GM18909 (cell line): ENCODE measurements around the gene RAP1GAP2.

Source experiments
- ATAC-seq: cut with Tn5 transposase; IDR thresholded peaks from one replicate; pipeline ENCODE4 v1.9.1; 2021; ENCODE audit warnings: mild to moderate bottlenecking; ENCODE audit not compliant: unreplicated experiment, poor library complexity

RAP1GAP2 gene

DNA sequence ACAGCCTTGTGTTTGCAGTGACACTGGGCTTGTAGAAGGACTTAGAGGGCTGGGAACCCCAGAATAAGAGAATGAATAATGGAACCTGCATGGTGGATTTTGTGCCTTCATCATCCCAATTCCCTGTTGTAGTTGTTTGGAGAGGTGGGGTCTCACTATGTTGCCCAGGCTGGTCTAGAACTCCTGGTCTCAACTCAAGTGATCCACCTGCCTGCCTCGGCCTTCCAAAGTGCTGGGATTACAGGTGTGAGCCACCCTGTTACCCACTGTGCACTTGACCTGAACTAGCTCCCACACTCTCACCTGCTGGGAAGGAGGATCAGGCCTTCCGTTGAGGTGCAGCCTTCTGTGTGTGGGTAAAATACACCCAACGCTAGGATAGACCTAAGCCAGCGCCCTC lies 55.4 kb downstream of the RAP1GAP2 start:
- no peak for ATAC-seq

DNA sequence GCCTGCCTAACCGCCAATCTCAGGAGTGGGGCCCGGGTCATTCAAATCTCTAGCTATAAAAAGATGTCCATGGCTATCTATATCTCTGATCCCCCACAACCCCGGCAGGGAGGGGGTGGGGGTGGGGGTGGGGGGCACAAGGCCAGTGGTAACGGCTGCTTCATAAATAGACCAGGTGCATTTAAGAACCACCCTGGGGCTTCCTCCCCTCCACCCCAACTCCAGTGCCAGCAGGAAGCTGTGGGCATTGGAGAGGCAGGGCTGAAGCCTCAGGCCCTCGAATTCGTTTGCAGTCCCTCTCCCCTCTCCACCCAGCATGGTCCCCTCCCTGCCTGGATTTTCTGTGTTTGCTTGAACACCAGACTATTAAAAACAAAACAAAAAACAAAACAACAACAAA lies 56.0 kb downstream of the RAP1GAP2 start:
- ATAC-seq = no peak

DNA sequence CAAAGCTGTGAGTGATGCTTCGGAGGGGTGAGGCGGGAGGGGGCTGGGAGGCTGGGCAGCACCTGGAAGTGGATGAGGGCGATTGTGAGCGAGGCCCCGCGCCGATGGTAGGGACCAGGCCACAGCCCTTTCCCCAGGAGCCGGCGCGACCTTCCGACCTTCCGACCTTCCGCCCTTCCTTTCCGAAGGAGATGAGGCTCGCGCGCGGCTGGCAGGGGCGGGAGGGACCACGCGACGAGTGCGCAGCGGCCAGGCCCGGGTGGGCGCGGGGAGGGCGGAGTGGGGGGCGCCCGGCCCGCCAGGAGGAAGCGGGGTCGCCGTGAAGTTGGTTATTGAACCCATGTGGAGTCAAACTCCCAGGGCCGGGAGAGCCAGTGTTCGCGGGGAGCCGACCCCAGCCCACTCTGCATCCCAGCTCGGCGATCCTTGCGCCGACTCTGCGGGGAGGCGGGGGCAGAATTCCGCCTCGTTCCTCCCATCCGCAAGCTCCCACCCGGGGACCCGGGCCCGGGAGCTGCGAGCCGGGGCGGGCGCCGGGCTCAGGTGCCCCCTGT lies 56.6 kb downstream of the RAP1GAP2 start:
- ATAC-seq = no peak

DNA sequence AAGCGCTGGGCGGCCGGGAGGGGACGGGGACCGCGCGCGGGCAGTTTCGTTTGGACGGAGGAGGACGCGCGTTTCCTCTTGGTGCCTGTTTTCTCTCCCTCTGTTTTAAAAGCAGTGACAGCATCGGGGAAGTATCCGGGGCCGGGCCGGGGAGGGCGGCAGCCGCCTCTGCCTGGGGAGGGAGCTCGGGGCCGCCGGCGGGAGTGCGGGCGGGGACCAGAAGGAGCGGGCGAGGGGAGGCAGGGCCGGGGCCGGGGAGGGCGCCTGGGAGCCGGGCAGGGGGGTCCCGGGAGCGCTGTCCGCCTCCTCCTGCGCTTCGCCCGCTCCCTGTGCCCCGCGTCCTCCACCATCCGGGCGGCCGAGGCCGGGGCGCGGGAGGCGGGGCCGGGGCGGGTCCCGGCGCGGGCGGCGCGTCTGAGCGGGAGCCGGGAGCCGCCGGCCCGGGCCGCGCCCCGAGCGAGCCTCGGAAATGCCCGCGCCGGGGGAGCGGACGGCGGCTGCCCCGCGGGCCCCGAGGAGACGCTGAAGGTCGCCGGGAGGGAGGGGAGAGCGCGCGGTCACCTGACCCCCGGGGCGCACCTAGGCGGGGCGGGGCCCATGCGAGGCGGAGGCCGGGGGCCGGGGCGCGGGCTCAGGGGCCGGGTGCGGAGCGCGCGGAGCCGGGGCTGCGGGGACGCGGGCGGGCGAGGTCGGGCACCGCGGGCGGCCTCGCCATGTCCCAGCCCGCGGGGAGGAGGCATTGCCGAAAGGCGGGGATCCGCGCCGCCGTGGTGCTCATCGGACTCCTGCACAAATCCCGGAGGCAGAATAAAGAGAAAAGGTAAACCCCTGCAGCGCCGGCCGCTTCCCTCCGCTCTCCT lies 57.3 kb downstream of the RAP1GAP2 start:
- no peak for ATAC-seq

DNA sequence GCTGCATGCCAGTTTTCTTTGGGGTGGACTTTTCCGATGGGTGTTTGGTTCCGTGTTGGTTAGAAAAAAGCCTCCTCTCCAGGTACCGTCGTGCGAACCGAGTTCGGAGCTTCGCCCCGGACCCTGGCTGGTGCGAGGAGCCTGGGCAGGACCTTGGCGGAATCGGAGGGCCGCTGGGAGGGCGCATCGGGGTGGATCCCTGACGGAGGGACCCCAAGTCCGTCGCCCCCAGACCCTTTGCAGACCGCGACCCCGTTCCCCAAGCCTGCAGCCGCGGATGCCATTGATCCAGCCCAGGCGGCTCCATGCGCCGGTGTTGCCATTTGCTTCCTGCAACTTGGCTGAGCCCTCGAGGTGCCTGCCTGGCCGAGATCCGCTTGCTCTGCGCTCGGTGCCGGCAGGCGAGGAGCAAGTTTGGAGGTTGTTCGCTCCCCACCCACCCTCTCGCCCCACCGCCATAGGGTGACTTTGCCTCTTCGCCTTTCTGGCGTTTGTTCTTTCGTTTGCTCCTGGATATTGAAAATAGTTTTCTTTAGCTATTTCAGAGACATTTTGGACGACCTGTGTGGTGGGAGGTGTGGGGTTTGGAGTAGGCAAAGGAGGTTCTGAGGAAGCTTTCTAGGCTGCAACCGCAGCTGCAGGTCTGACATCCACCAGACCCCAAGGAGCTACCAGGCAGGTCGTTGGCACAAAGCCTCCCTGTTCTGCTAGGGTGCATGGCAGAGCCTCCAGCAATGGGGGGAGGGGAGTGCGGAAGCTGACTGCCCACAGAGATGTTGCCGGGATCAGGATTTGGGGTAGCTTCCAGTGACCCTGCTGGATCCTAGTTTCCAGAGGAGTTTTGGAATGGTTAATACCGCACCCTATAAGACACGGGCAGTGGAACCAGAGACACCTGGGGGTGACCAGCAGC lies 58.2 kb downstream of the RAP1GAP2 start:
- ATAC-seq = no peak

DNA sequence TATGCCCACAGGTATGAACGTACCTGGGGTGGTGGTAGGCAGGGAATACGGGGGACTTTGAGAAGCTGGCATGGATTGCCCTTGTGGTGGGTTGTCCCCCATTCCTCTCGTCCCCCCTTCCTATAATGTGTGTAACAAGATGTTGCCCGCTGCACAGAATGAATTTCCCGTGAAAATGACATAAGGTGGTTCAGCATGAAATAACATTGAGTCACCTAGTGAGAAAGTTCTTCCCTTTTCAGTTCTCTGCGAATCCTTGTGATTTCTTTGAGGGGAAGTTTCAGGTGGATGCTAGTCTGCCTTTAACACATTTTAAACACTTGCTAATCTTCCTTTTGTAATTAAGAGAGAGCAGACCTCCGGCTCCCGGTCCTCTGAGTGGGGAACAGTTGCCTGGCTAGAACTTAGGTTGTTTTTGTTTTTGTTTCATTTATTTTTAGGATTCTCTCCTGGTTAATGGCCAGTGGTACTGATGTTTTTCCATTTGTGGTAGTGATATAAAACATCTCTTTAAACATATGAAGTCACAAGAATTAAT lies 58.9 kb downstream of the RAP1GAP2 start:
- ATAC-seq = no peak

DNA sequence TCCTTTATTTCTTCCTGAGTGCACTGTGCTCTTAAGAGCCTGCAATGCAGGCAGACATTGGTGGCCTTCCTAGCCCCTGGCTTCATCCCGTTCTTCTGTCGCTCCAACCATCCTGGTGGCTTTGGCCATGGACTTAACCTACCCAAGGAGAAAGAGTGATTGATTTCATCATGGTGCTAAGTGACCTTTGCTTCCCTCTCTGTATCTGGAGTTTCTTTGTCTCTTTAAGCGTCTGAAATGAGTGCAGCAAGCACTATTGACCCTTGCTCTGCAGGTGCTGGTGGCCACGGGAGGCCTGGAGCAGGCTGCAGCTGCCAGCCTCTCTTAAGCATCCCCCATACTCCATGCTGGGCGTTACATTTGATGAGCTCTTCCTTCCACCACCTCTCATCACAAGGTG lies 60.5 kb downstream of the RAP1GAP2 start:
- no peak for ATAC-seq

DNA sequence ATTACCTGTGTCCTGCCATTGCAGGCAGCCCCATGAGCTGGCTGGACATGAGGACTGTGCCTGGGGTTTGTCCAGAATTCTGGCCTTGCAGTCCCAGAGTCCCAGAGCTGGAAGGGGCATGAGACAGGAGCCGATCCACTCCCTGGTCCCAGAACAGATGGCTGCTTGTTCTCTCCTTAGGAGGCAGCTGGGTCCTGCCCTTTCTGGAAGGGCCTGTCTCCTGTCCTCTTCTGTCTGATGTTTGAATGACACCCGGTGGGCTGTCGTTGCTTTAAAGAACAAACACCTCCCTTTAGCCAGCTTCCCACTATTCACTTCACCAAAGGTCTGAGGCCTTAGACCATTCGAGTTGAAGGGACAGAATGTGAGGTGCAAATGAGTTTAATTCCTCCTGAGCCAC lies 63.8 kb downstream of the RAP1GAP2 start:
- no peak for ATAC-seq

DNA sequence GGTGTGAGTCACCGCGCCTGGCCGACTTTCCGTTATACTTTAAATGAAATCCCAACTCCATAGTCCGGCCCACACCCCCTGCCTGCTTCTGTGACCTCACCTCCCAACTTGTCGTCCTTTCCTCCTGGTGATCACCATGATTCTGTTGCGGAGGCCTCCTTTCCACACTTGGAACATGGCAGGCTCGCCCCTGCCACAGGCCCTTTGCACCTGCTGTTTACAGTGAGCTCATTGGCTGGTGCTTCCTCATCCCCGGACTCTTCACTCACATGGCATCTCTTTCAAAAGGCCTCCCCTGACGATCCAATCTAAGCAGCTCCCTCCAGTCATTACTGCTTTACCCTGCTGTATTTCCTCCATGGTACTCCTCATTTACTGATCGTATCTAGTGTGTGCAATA lies 64.6 kb downstream of the RAP1GAP2 start:
- no peak for ATAC-seq

DNA sequence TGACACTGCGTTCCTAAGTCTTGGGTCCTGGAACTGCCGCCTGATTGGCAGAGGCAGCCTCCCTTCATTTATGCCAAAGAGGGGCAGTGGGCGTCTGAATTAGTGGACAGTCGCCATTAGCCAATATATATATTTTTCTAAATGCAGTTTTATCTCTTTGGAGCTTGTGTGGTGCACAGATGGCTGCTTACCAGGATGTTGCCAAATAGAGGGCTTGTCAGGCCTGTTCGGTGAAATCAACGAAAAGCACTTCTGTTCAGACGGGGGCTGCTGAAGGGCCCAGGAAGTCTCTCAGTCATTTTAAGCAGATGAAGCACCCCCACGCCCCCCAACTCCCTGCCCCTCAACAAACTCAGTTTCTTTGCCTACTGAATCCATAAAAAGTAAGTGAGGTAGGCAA lies 66.0 kb downstream of the RAP1GAP2 start:
- ATAC-seq = no peak

DNA sequence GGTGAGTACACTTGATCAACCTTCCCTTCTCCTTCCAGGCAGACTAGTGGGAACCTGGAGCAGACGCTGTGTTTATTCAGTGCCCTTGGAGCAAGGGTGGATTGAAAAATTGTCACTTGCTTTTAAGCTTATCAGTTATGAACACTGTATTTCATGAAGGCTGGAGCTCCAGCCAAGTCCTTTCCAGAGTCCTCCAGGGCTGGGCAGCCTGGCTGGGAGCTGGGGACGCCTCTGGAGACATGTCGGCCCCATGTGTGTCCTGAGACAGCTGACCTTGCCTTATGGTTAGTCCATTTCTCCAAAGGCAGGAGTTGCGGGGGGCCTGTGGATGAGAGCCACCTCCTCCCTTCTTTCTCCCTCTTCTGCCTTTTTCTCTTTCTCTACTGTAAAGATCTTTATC lies 67.0 kb downstream of the RAP1GAP2 start:
- no peak for ATAC-seq

DNA sequence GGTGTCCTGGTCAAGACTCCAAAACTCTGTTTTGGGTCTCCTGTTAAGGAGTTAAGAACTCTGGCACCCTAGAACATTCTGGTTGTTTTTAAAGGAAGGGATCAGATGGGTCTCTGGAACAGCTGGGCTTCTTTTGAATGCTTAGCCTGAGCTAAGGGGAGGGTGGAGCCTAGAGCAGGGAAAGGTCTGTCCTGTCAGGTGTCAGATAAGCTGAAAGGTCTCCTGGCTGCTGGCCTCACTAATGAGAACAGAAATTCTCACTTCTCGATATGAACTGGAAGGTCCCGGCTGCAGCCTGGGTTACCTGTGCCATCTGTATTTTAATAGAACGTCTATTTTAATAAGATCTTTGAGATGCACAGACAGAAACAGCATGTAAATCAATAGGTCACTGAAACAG lies 69.0 kb downstream of the RAP1GAP2 start:
- no peak for ATAC-seq

DNA sequence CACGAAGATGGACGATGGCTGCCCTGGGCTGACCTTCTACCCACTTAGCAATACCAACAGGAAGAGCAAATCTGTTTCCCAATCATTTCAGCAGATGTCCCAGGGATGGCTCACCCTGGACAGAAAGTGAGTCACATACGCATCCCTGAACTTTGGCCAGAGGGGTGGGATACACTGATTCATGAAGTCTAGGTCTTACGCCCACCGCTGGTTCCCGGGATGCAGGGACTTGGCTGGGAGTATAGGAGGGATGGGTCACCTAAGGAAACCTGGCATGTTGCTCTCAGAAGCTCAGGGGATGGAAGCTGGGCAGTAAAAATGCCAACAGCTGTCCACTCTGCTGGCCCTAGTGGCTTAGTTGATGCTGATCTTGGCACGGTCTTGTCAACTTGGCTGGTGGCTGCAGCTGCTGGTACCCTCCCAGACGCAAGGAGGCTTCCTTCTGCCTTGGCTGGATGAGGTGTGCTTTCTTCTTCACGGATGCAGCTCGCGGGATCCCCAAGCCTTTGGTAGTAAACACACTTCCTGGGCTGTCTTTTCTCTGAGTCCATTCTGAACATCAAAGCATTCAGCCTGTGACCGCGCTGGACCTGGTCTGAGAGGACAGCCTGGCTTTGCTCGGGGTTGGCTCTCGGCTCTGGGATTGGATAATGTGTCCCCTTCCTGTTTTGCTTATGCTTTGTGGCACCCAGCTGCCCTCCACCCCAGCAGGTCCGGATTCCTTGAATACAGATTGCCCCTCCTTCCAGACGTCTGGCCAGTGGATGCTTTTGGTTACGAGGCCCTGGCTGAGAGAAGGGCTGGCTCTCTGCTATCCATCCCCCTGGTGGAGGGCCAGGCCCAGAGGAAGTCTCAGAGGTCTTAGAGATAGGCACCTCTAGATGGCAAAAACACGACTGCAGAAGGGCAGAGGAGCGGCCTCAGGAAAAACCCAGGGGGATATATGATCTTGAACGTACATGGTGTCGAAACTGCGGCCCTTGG lies 71.5 kb downstream of the RAP1GAP2 start:
- no peak for ATAC-seq

DNA sequence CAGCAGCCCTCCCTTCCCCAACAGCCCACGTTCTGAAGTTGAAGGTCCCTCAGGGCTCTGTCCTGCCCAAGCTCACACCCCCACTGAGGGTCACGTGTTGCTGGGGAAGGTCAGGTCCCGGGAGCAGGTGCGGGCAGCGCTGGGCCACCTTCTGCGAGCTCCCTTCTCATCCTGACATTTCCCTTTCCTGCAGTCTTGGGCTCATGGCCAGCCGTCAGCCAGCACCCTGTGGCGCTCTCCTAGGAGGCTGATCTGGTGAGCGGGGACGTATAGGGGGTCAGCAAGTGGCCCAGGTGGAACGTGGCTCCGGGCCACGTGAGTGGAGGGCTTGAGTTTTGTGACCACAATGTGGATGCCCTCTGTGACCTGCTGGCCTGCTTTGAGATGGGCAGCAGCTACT lies 73.4 kb downstream of the RAP1GAP2 start:
- no peak for ATAC-seq

DNA sequence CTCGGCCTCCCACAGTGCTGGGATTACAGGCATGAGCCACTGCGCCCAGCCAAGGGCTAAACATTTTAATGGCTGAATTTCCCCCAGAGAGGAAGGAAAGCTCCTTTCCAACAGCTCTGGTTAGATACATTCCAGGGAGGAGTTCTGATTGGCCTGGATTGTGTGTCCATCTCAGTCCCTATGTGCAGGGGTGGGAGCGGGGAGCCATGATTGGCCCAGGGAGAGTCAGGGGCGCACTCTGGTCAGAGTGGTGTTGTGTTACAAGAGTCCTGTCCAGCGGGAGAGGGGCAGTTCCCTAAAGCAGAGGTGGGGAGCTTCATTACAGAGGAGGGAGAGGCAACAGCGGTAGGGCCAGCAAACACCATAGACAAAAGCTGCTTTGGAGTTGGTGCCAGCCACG lies 75.0 kb downstream of the RAP1GAP2 start:
- no peak for ATAC-seq

DNA sequence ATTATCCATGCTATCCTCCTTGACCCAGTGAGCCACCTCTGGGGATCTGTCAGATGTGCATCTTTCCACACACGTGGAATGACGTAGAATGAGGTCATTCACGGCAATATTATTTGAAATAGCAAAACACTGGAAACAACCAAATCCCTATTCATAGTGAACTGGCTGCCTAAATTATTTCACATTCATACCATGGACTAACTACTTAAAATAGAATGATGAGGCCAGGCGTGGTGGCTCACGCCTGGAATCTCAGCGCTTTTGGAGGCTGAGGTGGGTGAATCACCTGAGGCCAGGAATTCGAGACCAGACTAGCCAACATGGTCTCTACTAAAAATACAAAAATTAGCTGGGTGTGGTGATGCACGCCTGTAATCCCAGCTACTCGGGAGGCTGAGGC lies 75.5 kb downstream of the RAP1GAP2 start:
- ATAC-seq = no peak

DNA sequence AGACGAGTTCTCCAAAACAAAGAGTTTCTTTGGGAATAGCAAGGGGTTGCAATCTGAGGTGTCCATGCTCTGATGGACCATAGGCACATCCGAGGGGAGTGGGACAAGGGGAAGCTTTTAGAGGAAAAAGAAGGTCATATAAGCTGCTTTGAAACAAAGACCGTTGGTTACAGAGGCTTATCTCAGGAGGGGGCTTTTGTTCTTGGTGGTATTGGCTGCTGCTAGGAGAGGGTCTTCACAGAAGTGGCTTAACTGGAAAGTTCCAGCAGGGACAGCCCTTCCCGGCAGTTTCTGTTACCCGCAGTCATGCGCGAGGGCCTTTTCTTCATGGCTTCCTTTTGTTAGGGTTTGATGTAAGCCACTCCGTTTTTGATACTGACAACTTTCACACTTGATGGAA lies 76.0 kb downstream of the RAP1GAP2 start:
- ATAC-seq = no peak

DNA sequence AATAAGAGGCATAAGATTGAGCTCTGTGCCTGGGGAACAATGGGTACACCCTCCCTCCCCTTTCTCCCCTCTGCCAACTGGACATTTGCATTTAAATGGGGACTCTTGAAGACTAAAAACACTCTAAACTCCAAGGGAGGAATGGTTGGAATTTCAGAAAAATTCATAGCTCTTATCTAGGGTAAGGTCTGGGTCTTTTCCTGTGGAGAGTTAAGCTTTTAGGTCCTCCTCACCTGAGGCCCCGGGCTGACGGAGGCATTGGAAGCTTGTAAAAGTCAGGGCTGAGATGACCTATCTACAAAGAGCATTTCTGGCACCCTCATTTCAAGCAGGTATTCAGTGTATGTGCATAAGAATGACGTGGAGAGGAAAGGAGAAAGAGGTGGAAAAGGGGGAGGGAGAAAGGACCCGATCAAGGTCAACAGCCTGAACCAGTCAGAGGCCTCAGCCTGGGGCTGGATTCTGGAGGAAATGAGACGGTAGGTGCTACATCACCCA lies 78.0 kb downstream of the RAP1GAP2 start:
- ATAC-seq = no peak

DNA sequence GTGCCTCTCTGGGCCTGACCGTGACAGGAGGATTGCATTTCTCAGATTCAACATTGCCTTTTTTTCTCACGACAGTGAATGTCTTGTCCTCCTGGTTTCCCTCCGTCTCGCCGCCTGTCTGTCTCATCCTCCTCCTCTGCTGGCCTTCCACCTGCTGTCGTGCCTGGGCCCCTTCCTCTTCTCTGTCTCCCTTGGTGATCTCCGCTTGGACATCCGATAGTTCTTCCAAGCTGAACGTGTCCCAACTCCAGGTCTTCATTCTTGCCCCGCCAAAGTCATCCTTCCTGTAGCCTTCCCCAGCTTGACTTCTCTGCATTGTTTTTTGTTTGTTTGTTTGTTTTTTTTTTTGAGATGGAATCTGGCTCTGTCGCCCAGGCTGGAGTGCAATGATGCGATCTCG lies 79.4 kb downstream of the RAP1GAP2 start:
- ATAC-seq = no peak

DNA sequence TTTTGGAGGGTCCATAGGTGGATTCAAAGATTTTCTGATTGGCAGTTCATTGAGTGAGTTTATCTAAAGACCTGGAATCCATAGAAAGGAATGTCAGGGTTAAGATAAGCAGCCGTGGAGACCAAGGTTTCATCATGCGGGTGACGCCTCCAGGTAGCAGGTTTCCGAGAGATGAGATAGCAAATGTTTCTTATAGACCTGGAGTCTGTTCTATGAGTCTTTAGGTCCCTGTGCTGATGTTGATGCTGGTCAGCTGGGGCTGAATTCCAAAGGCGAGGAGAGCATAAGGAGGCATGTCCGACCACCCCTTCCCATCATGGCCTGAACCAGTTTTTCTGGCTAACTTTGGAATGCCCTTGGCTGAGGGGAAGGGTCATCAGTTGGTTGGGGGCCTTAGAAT lies 80.2 kb downstream of the RAP1GAP2 start:
- no peak for ATAC-seq
